ENCODE measurements around the gene LYPD1.

Gene LYPD1

GRCh38 chr2:132599556-132599955 is 70.4 kb downstream of the LYPD1 start (continued):
- TF ChIP-seq ZNF280D (tag by site-specific recombination; IDR thresholded peaks at IDR 0.05) (no peak), ZNF514 (tag by site-specific recombination; IDR thresholded peaks at IDR 0.05) (no peak), BCL6B (tag by site-specific recombination; IDR thresholded peaks at IDR 0.05) (no peak), ZSCAN16 (tag by site-specific recombination; IDR thresholded peaks at IDR 0.05) (no peak), ZNF274 (IDR thresholded peaks at IDR 0.05; ENCODE audit: low read length) (no peak), ZNF274 (tag by site-specific recombination; IDR thresholded peaks at IDR 0.05; ENCODE audit: borderline replicate concordance) (no peak), PRDM1 (tag by site-specific recombination; IDR thresholded peaks at IDR 0.05) (no peak), ZNF768 (tag by site-specific recombination; IDR thresholded peaks at IDR 0.05) (no peak)

GRCh38 chr2:132598536-132598935 is 71.5 kb downstream of the LYPD1 start:
- no peaks in the 10 kb centered on the region for H3K36me3 ChIP-seq (ENCODE audit: control insufficient read depth in 2 of 2, insufficient read depth in 1 of 2, low read length in 2 of 2)
- ChIA-PET POLR2A (no interaction called here), CTCF (no interaction called here)
- H3K4me3 ChIP-seq (ENCODE audit: low read depth, low read length): no peak overlapping the region
- TF ChIP-seq SALL2 (tag by site-specific recombination; IDR thresholded peaks at IDR 0.05; ENCODE audit: borderline replicate concordance) (no peak), ZNF157 (tag by site-specific recombination; IDR thresholded peaks at IDR 0.05) (no peak), ZNF10 (tag by site-specific recombination; IDR thresholded peaks at IDR 0.05) (no peak), ZSCAN23 (tag by site-specific recombination; IDR thresholded peaks at IDR 0.05) (no peak), ZBTB7A (tag by site-specific recombination; IDR thresholded peaks at IDR 0.05; ENCODE audit: low read depth) (no peak), ZNF776 (tag by site-specific recombination; IDR thresholded peaks at IDR 0.05; ENCODE audit: borderline replicate concordance) (no peak), ZNF121 (tag by site-specific recombination; IDR thresholded peaks at IDR 0.05) (no peak), ZNF664 (tag by site-specific recombination; IDR thresholded peaks at IDR 0.05) (no peak), ZFP37 (tag by site-specific recombination; IDR thresholded peaks at IDR 0.05) (no peak), ZBTB10 (tag by site-specific recombination; IDR thresholded peaks at IDR 0.05) (no peak), ZFP41 (tag by site-specific recombination; IDR thresholded peaks at IDR 0.05; ENCODE audit: borderline replicate concordance) (no peak), GLIS1 (tag by site-specific recombination; IDR thresholded peaks at IDR 0.05) (no peak), YY2 (tag by site-specific recombination; IDR thresholded peaks at IDR 0.05) (no peak), ZNF292 (tag by site-specific recombination; IDR thresholded peaks at IDR 0.05; ENCODE audit: borderline replicate concordance, low read depth) (no peak), KLF8 (tag by site-specific recombination; IDR thresholded peaks at IDR 0.05) (no peak)
- no peaks in the 10 kb centered on the region for H3K4me1 ChIP-seq (ENCODE audit: control insufficient read depth, insufficient read depth, low read length)
- no peaks in the 10 kb centered on the region for H3K9me3 ChIP-seq (ENCODE audit: control insufficient read depth, insufficient read depth, low read depth, low read length)
- no peak overlapping the region for H3K27ac ChIP-seq (ENCODE audit: extremely low read depth, low read depth, low read length)
